Activated CD8-positive, alpha-beta memory T cell treated with anti-CD3 and anti-CD28 coated beads, Interleukin-2, amount 10 ng/mL, durations not matched to agents 7 days and 5 days (primary cell): Measurements from ENCODE around the gene SCIN. TPM values are rescaled to one million over a fixed set of nuclear protein-coding genes. Genes with fewer than 3 reads are reported as not detected.

ENCODE experiments used
- ATAC-seq: fragments of 150-1000 bp; cut with Tn5 transposase; one replicate; pipeline ENCODE4 v1.10.0; 2021; ENCODE audit warnings: moderate library complexity
- CTCF ChIA-PET: fragments of 350-600 bp; sonication (Branson Sonifier 250); formaldehyde crosslinking; loops from one replicate; lab custom pipeline; 2021; ENCODE audit warnings: antibody characterized with exemption; lab: Charles Lee
- DNase-seq: peaks from one replicate; pipeline ENCODE4 v3.0.0-alpha.2; 2020
- H3K27ac Mint-ChIP-seq: one replicate; pipeline ENCODE4 v1.8.0; 2021; ENCODE audit warnings: mild to moderate bottlenecking, mixed read lengths
- H3K27me3 Mint-ChIP-seq: one replicate; pipeline ENCODE4 v1.8.0; 2021; ENCODE audit warnings: mixed read lengths
- H3K36me3 Mint-ChIP-seq: one replicate; pipeline ENCODE4 v1.8.0; 2021; ENCODE audit warnings: mild to moderate bottlenecking, mixed read lengths
- H3K4me1 Mint-ChIP-seq: one replicate; pipeline ENCODE4 v1.8.0; 2021; ENCODE audit warnings: mixed read lengths
- H3K4me3 Mint-ChIP-seq: one replicate; pipeline ENCODE4 v1.8.0; 2021; ENCODE audit warnings: mild to moderate bottlenecking, moderate library complexity, mixed read lengths
- H3K9me3 Mint-ChIP-seq: one replicate; pipeline ENCODE4 v1.8.0; 2022; ENCODE audit warnings: low read depth, mixed read lengths
- total RNA-seq, 2 experiments: library from RNA; stranded (reverse); gene quantifications; one replicate each; pipeline ENCODE4 v1.2.3, GENCODE V29; 2021

Gene SCIN
- total RNA-seq, 2 experiments from 2014 or later: 1.0 to 1.4 TPM

DNA sequence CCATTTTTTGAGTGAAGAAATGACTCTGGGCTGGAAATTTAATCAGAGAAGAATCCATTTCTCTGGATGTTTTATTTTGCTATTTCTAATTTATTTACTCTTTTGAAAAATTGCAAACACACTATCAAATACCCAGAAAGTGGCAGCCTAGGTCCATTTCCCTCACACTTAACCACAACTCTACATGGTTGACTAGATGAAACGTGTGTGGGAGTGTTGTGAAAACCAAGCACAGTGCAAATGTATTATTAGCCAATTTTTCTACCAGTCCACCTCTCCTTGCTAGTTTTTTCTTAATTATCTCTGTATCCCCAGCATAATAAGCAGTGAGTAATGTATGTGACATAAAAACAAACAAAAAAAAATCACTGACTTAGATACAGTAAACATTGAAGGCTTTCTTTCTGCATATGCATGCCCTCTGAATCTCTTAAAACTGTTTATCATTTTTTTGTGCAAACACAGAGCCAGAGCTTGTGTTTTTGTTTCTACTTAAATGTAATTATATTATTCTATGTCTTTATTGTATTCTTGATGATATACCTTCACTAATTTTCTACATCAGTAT, 30.9 kb downstream of the SCIN start:
- Mint-ChIP-seq H3K9me3 (no peaks in the 10 kb centered on the region), H3K27ac (no peak overlapping the region), H3K36me3 (no peaks in the 10 kb centered on the region), H3K4me1 (no peaks in the 10 kb centered on the region), H3K4me3 (no peak overlapping the region), H3K27me3 (peaks cover 6% of the 10 kb centered on the region)
- ATAC-seq: no peak
- DNase-seq: no peak
- CTCF ChIA-PET: no interaction called here

DNA sequence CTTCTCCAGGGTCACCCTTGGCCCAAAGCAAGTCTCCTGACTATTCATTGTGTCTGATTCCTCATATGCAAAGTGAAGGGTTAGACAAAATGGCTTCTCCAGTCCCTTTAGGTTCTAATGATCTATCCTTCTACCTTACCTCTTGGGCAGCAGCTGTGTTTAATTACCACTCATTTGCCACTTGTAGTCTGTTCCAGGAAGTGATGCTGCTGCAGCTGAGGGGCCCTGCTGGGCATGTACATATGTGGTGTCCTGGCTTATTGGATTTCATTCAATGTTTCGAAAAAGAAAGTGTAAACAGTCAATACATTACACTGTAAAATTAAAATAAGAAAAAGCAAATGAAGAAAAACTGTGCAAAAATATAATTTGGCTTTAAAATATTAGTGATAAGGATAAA, 36.6 kb downstream of the SCIN start:
- no peak overlapping the region for H3K27ac Mint-ChIP-seq
- CTCF ChIA-PET: no interaction called here
- DNase-seq (no peak), ATAC-seq (no peak)
- no peaks in the 10 kb centered on the region for H3K36me3 Mint-ChIP-seq
- peaks cover 8% of the 10 kb centered on the region for H3K27me3 Mint-ChIP-seq
- H3K9me3 Mint-ChIP-seq: no peaks in the 10 kb centered on the region
- H3K4me3 Mint-ChIP-seq: no peak overlapping the region
- no peaks in the 10 kb centered on the region for H3K4me1 Mint-ChIP-seq

DNA sequence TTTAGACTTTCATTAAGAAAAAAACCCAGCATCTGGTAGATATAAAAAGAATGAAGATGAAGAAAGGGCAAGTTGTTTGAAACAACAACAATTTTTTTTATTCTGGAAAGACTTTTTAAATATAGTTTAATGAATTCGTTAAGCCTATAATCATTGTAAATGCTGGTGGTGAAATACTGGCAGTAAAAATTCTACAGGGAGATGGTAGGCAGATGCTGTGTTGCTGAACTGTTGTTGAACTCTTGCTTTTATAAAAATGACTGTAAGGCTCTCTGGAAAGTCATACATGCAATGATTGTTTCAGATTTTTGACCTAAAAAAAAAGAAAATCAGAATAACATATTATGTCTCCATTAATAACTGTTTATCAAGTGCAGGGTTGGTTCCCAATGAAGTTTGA, 39.0 kb downstream of the SCIN start:
- Mint-ChIP-seq H3K36me3 (no peaks in the 10 kb centered on the region), H3K27ac (no peak overlapping the region), H3K4me1 (no peaks in the 10 kb centered on the region), H3K9me3 (no peaks in the 10 kb centered on the region), H3K4me3 (no peak overlapping the region), H3K27me3 (peaks cover 14% of the 10 kb centered on the region)
- CTCF ChIA-PET: no interaction called here
- ATAC-seq: no peak
- no peak for DNase-seq

DNA sequence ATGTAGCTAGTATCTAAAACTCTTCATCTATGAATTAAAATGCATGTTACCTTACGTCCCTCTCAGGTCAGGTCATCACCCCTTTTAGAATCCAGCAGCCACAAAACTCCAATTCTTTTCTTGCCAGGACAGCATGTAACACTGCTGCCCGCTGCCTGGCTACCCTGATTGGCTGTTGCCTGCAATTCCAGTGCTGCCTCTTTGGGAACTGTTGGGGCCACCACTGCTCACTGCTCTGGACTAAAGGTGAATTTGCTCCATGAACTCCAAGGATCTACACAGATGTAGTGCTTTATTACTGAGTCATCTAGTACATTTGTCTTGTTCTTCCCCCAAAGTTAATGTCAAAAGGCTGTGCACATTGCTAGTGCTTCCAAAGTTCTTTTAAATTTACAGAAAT, 40.4 kb downstream of the SCIN start:
- Mint-ChIP-seq H3K27ac (no peak overlapping the region), H3K9me3 (no peaks in the 10 kb centered on the region), H3K27me3 (peaks cover 14% of the 10 kb centered on the region), H3K36me3 (no peaks in the 10 kb centered on the region), H3K4me3 (no peak overlapping the region), H3K4me1 (no peaks in the 10 kb centered on the region)
- DNase-seq (no peak), ATAC-seq (no peak)
- CTCF ChIA-PET: no interaction called here

DNA sequence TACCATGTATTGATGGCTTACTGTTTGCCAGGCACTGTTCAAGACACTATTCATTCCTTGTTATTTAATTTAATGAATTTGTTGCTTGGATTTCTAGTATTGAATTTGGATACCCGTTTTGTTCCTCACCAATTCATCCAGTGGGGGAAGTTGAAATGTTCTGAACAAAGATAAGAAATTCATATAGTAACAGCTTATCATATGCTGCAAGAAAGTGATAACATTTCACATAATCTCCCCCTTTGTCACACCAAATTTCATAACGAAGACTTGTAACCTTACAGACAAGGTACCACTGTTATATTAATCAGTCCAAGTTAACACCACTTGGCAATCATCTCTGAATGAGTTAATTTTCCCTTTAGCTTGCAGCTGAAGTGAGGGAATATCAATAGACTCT, 42.1 kb downstream of the SCIN start:
- no peaks in the 10 kb centered on the region for H3K9me3 Mint-ChIP-seq
- H3K4me1 Mint-ChIP-seq: no peaks in the 10 kb centered on the region
- CTCF ChIA-PET: interaction anchor here (1.0 kb wide), 1 partner anchor 10 kb away, joined by 3 read pairs; no protein-coding TSS in a partner anchor
- H3K36me3 Mint-ChIP-seq: no peaks in the 10 kb centered on the region
- no peak for ATAC-seq
- H3K4me3 Mint-ChIP-seq: no peak overlapping the region
- H3K27ac Mint-ChIP-seq: no peak overlapping the region
- DNase-seq: no peak
- H3K27me3 Mint-ChIP-seq: peaks cover 14% of the 10 kb centered on the region

DNA sequence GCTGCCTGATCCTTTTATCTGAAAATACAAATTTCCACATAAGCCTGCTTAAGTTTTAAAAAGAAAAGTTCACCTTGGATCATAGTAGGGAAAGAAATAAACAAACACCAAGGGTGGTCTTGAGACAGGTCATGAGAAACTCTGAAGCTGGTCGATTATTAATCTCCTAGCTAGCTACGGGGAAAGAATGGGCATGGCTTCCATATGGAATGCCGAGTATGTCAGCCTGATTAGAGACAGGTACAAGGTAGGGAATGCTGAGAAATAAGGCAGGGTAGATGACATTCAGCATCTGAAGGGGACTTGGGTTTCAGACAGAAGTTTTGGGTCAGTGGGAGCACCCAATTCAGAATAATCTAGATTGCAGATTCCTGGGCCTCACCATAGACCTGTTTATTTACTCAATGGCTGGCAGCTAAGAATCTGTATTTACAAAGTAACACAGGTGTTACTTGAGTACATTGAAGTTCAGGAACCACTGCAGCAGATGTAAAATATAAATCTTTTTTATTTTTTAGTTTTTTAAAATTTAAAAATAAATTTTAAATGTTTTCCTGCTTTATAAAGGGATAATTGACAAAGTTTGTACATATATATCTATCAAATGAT, 49.0 kb downstream of the SCIN start:
- no peak overlapping the region for H3K27ac Mint-ChIP-seq

DNA sequence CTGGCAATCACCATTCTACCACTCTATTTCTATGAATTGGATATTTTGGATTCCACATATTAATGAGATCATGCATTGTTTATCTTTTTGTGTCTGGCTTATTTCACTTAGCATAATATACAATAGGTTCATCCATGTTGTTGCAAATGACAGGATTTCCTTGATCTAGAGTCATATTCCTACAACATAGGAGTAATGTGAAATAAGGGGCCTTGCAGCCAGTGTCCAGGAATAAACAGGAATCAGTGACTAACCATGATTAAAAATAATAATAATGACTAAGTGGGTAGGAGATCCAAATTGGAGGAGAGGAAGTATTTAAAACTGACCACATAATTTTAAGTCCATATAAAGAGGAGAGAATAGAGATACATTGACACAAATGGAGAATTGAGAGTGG, 49.9 kb downstream of the SCIN start:
- Mint-ChIP-seq H3K27me3 (no peaks in the 10 kb centered on the region), H3K4me1 (no peaks in the 10 kb centered on the region), H3K27ac (no peak overlapping the region), H3K4me3 (no peak overlapping the region), H3K36me3 (no peaks in the 10 kb centered on the region), H3K9me3 (no peaks in the 10 kb centered on the region)
- no peak for ATAC-seq
- no peak for DNase-seq
- CTCF ChIA-PET: no interaction called here

More for the DNA sequence above, 49.0 kb downstream of the SCIN start:
- H3K27me3 Mint-ChIP-seq: no peaks in the 10 kb centered on the region
- no peaks in the 10 kb centered on the region for H3K4me1 Mint-ChIP-seq
- H3K4me3 Mint-ChIP-seq: no peak overlapping the region
- CTCF ChIA-PET: no interaction called here
- DNase-seq (no peak), ATAC-seq (no peak)
- no peaks in the 10 kb centered on the region for H3K36me3 Mint-ChIP-seq
- H3K9me3 Mint-ChIP-seq: no peaks in the 10 kb centered on the region

DNA sequence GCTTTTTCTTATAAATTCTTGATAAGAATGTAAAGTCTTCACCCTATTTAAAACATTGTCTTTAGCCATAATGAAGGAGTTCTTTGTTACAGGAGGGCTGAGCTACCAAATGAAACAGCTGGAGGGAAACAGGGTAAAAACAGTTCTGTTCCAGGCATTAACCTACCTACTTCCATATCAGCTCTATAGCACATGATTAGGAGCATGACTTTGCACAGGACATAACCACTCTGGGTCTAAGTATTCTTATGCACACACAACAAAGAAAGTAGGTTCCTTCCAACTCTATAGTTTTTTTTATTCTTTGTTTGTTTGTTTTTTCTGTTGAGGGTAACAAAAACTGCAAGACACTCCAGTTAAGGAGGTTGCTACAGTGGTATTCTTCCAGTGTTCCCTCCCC, 52.7 kb downstream of the SCIN start:
- Mint-ChIP-seq H3K4me1 (no peaks in the 10 kb centered on the region), H3K27me3 (peaks cover 10% of the 10 kb centered on the region), H3K27ac (no peak overlapping the region), H3K4me3 (no peak overlapping the region), H3K36me3 (no peaks in the 10 kb centered on the region), H3K9me3 (no peaks in the 10 kb centered on the region)
- ATAC-seq (no peak), DNase-seq (no peak)
- CTCF ChIA-PET: interaction anchor here (1.0 to 2.5 kb wide), 5 partner anchors 11 to 165 kb away, joined by 3 to 13 read pairs (median 6); no protein-coding TSS in a partner anchor

DNA sequence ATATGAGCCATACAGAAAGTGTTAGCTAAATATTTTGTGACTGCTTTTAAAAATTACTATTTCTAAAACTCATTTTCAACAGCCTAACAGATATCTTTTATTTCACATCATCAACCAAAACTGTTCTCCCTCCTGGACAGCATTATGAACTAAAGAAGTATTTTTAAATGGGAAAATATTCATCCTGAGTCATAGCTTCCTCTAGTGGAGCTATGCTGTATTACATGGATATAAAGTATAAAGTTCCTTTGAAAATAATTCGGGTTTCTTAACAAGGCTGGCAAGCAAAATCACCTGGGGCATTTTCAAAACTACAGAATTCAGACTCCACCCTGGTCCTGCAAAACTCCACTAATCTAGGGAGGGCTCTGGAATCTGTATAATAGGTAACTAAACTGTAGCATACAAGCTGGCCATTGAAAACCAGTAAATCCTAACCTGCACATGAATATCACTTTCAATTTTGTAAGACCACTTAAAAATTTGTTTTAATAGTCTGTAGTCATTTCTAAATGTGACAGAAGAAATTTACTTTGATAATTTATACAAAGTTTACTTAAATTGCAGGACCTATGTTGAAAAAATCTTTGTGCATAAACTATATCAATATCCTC, 53.5 kb downstream of the SCIN start:
- ATAC-seq (no peak), DNase-seq (no peak)
- no peaks in the 10 kb centered on the region for H3K4me1 Mint-ChIP-seq
- peaks cover 10% of the 10 kb centered on the region for H3K27me3 Mint-ChIP-seq
- H3K27ac Mint-ChIP-seq: no peak overlapping the region
- no peaks in the 10 kb centered on the region for H3K9me3 Mint-ChIP-seq
- CTCF ChIA-PET: interaction anchor here (0.7 to 1.2 kb wide), 3 partner anchors 10 to 98 kb away, joined by 3 to 13 read pairs (median 6); no protein-coding TSS in a partner anchor
- no peaks in the 10 kb centered on the region for H3K36me3 Mint-ChIP-seq
- H3K4me3 Mint-ChIP-seq: no peak overlapping the region

DNA sequence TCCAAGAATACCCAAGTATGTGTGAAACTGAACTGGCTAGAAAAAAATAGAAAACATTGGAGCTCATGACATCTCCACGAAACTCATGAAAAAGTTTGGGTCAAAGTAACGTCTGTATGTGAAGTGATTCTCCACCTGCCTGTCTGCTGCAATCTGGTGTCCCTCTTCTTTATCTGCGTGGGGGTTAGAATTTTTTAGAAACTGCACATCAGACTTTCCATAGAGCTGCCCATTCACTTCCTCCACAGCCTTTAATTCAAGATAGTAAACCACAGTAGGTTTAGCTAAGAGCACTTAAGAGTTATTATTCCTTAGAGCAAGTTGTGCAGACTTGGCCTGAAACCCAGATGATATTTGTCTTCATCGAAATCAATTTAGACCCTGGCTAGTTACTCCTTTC, 55.3 kb downstream of the SCIN start:
- Mint-ChIP-seq H3K36me3 (no peaks in the 10 kb centered on the region), H3K4me1 (no peaks in the 10 kb centered on the region), H3K27me3 (peaks cover 13% of the 10 kb centered on the region), H3K27ac (no peak overlapping the region), H3K9me3 (no peaks in the 10 kb centered on the region), H3K4me3 (no peak overlapping the region)
- ATAC-seq (no peak), DNase-seq (no peak)
- CTCF ChIA-PET: no interaction called here

DNA sequence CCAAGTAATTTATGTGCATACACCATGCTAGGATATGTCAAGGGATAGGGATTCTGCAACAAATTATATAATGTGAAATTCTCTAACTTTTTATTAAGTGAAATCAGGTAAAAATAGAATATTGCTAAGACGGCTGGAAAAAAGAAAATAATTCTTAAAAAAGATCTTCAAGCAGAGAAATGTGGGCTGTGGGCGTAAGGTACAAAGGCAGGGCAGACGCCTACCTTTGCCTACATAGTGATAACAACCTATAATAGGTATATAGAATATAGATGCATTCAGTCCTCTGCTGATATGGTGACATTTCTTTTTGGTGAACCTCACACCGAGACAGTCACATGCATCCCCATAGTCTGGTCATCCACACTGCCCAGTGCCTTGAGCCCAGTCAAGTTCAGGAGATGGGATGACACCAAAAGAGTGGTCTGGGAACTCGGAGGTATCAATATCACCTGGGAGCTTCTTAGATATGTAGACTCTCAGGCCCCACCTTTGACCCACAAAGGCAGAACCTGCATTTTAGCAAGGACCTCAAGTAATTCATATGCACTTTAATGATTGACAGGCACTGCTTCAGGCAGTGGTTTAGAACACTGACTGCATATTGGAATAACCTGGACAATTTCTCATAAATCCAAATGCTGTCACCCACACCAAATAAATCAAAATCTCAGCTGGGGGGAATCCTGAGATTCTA, 59.4 kb downstream of the SCIN start:
- Mint-ChIP-seq H3K27ac (no peak overlapping the region), H3K9me3 (no peaks in the 10 kb centered on the region), H3K4me1 (peaks cover 5% of the 10 kb centered on the region), H3K27me3 (peaks cover 24% of the 10 kb centered on the region), H3K4me3 (no peak overlapping the region), H3K36me3 (no peaks in the 10 kb centered on the region)
- CTCF ChIA-PET: interaction anchor here (0.6 to 1.4 kb wide), 2 partner anchors 9 to 218 kb away, joined by 3 to 4 read pairs; no protein-coding TSS in a partner anchor
- ATAC-seq: no peak
- DNase-seq: no peak

DNA sequence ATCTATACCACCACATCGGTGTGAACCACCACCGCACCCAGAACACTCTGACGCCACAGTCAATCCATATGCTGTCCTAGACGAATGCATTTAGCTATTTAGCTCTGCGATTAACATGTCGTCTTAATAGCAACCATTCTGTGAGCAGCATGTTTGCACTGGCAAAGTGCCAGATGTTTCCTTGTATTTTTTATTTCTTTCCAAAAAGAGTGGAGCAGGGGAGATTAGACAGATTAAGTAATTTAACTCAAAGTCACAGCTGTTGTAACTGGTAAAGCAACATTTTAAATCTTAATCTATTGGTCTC, 59.9 kb downstream of the SCIN start:
- Mint-ChIP-seq H3K36me3 (no peaks in the 10 kb centered on the region), H3K9me3 (no peaks in the 10 kb centered on the region), H3K4me3 (no peak overlapping the region), H3K4me1 (peaks cover 5% of the 10 kb centered on the region), H3K27me3 (peaks cover 24% of the 10 kb centered on the region), H3K27ac (no peak overlapping the region)
- DNase-seq: no peak
- CTCF ChIA-PET: interaction anchor here (0.6 kb wide), 1 partner anchor 73 kb away, joined by 3 read pairs; no protein-coding TSS in a partner anchor
- no peak for ATAC-seq

DNA sequence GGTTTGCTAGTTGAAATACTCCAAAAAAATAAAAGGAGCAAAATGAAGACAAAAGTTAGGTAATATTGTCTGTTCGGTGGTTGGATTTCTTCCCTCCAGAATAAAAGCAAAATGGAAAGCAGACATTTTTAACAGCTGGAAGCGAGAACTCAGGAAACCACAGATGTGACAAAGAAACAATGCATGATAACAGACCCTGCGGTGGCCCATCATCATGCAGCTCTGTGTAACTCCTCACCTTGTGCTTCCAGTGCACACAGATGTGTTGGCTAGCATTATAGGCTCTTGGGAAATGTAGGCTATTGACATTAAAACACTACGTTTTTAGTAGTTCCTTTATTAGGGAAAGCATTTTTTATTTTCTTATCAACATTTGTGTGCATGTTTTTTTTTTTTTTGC, 63.1 kb downstream of the SCIN start:
- peaks cover 14% of the 10 kb centered on the region for H3K27me3 Mint-ChIP-seq
- peaks cover 15% of the 10 kb centered on the region for H3K4me1 Mint-ChIP-seq
- H3K9me3 Mint-ChIP-seq: no peaks in the 10 kb centered on the region
- H3K4me3 Mint-ChIP-seq: no peak overlapping the region
- DNase-seq (no peak), ATAC-seq (no peak)
- CTCF ChIA-PET: no interaction called here
- no peaks in the 10 kb centered on the region for H3K36me3 Mint-ChIP-seq
- no peak overlapping the region for H3K27ac Mint-ChIP-seq
